Colon (tissue), 2 donors: Measurements from ENCODE around the gene ACOXL.

Experiments used
- FAIRE-seq: peaks from 2 replicates; lab custom pipeline; 2012; peaks lifted over from hg19 to GRCh38; lab: Jason Lieb, UNC
- donor health status: control.
- donor health status: control.

ACOXL gene

DNA sequence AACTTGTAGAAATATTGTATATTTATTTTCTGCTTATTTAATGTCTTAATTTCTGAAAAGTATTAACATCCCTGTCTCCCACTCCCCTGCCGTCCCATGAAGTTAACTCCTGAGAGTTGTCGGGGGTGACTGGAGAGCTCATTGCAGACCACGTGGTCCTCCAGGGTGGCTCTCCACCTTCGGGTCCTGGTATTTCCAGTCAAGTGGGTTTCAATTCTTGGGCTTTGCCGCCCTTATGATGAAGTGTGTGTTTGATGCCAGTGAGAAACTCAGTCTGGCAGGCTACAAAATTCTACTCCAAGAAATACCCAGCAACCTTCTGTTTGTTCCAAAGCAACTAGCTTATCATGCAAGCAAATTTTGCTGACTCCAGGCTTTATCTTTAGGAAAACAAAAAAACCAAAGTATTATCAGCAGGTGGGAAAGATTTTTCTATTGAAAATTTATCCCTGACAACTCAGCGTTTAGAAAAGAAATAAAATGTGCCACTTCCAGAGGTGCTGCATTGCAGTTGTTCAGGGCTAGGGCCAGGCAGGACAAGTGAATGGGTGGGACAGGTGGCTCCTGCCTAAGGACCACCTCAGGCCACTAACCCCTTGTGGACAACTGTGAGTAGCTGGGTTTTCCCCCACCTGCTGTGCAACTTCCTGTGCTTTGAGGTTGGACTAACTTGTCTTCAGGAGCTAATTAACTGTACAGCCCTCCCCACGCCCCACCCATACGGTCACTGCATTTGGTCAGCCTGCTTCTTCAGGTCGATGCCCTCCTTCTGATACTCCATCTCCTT is 434.9 kb downstream of the ACOXL start:
- no peak for FAIRE-seq

DNA sequence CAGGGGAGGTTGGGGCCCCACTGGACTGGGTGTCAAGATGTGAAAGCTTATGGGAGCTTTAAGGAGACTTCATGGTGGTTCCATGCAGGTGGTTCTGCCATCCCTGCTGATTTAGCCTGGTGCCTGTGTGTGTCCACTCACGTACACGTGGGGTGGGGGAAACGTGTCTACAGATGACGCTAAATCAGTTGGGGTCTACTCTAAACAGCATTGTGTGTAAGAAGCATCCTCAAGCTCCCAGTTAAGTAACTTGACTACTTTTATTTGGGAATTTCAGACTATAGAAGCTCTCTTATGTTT is 435.4 kb downstream of the ACOXL start:
- FAIRE-seq: no peak
